Neural cell (in vitro differentiated cells): ENCODE results near the gene CRELD1. TPM values are rescaled to one million over a fixed set of nuclear protein-coding genes. Genes with fewer than 3 reads are reported as not detected.

Experiments used
- H2AFZ ChIP-seq: fragments of 200-600, 300-800 bp; sonication (generic), shearing (Covaris generic); 2 replicates; pipeline ENCODE4 v1.6.0; 2014; ENCODE audit warnings: low read depth, mild to moderate bottlenecking, antibody characterized with exemption, low read length, moderate library complexity
- H3F3A ChIP-seq: fragments of 200-600 bp; shearing (Covaris generic); 2 replicates; pipeline ENCODE4 v1.6.1; 2016; ENCODE audit warnings: mild to moderate bottlenecking, moderate library complexity, mixed read lengths, antibody characterized with exemption, low read length; ENCODE audit not compliant: insufficient read depth, poor library complexity, severe bottlenecking
- H3K27ac ChIP-seq: fragments of 200-600, 300-800 bp; sonication (generic), shearing (Covaris generic); 2 replicates; pipeline ENCODE4 v1.5.1; 2014; ENCODE audit warnings: mild to moderate bottlenecking, low read length, moderate library complexity
- H3K27me3 ChIP-seq: fragments of 300-800, 200-600 bp; sonication (generic), shearing (Covaris generic); 2 replicates; pipeline ENCODE4 v1.6.0; 2014; ENCODE audit warnings: mild to moderate bottlenecking, low read depth, low read length, moderate library complexity; ENCODE audit not compliant: insufficient read depth
- H3K36me3 ChIP-seq: fragments of 300-800, 200-600 bp; sonication (generic), shearing (Covaris generic); 2 replicates; pipeline ENCODE4 v1.5.1; 2014; ENCODE audit warnings: mild to moderate bottlenecking, antibody characterized with exemption, low read length, moderate library complexity; ENCODE audit not compliant: insufficient read depth
- H3K4me2 ChIP-seq: fragments of 300-800, 200-600 bp; sonication (generic), shearing (Covaris generic); 2 replicates; pipeline ENCODE4 v1.6.0; 2014; ENCODE audit warnings: mild to moderate bottlenecking, low read length
- H3K4me3 ChIP-seq: fragments of 300-800, 200-600 bp; sonication (generic), shearing (Covaris generic); 2 replicates; pipeline ENCODE4 v1.5.1; 2014; ENCODE audit warnings: mild to moderate bottlenecking, low read length, moderate library complexity
- H3K79me2 ChIP-seq: fragments of 200-600 bp; shearing (Covaris generic); replicated peaks from 2 replicates; pipeline ENCODE4 v1.6.0; 2014; ENCODE audit warnings: mild to moderate bottlenecking, low read length, moderate library complexity; ENCODE audit not compliant: insufficient read depth
- H3K9ac ChIP-seq: fragments of 300-800, 200-600 bp; sonication (generic), shearing (Covaris generic); 2 replicates; pipeline ENCODE4 v1.6.1; 2016; ENCODE audit warnings: mild to moderate bottlenecking, low read length, mixed read lengths
- H3K9me2 ChIP-seq: fragments of 200-600 bp; shearing (Covaris generic); 2 replicates; pipeline ENCODE4 v1.6.1; 2016; ENCODE audit warnings: mild to moderate bottlenecking, low read length, mixed read lengths; ENCODE audit not compliant: insufficient read depth
- H3K9me3 ChIP-seq: fragments of 200-600, 300-800 bp; sonication (generic), shearing (Covaris generic); 2 replicates; pipeline ENCODE4 v1.6.1; 2016; ENCODE audit warnings: mild to moderate bottlenecking, mixed run types, low read length, moderate library complexity, mixed read lengths
- H4K20me1 ChIP-seq: fragments of 200-600 bp; shearing (Covaris generic); 2 replicates; pipeline ENCODE4 v1.6.1; 2016; ENCODE audit warnings: mild to moderate bottlenecking, mixed run types; ENCODE audit not compliant: insufficient read depth
- CTCF ChIP-seq: fragments of 450-650 bp; IDR thresholded peaks from 2 replicates; pipeline ENCODE4 v1.5.1; 2014; ENCODE audit warnings: antibody characterized with exemption, mild to moderate bottlenecking, moderate library complexity; ENCODE audit not compliant: poor library complexity, severe bottlenecking
- EP300 ChIP-seq: fragments of 450-650 bp; conservative IDR thresholded peaks from 2 replicates; pipeline ENCODE4 v1.6.1; 2014; ENCODE audit warnings: antibody characterized with exemption, mild to moderate bottlenecking, moderate library complexity; ENCODE audit not compliant: poor library complexity, severe bottlenecking
- EZH2 ChIP-seq: fragments of 200-600, 300-800 bp; shearing (Covaris generic), sonication (generic); IDR thresholded peaks from 2 replicates; pipeline ENCODE4 v1.6.1; 2014; ENCODE audit warnings: antibody characterized with exemption, low read length, borderline replicate concordance, mild to moderate bottlenecking; ENCODE audit not compliant: insufficient read depth, poor library complexity, severe bottlenecking
- MXI1 ChIP-seq: fragments of 450-650 bp; conservative IDR thresholded peaks from 2 replicates; pipeline ENCODE4 v1.6.1; 2014; ENCODE audit warnings: antibody characterized with exemption, mild to moderate bottlenecking; ENCODE audit not compliant: poor library complexity, severe bottlenecking
- POLR2AphosphoS5 ChIP-seq: IDR thresholded peaks from 2 replicates; pipeline ENCODE4 v1.6.1; 2012
- RAD21 ChIP-seq: fragments of 450-650 bp; conservative IDR thresholded peaks from 2 replicates; pipeline ENCODE4 v1.6.1; 2014; ENCODE audit warnings: antibody characterized with exemption, mild to moderate bottlenecking, moderate library complexity
- SMC3 ChIP-seq: fragments of 450-650 bp; conservative IDR thresholded peaks from 2 replicates; pipeline ENCODE4 v1.6.1; 2014; ENCODE audit warnings: antibody characterized with exemption, mild to moderate bottlenecking, moderate library complexity; ENCODE audit not compliant: poor library complexity
- TAF1 ChIP-seq: IDR thresholded peaks from 2 replicates; pipeline ENCODE4 v1.6.1; 2012; ENCODE audit warnings: low read depth
- polyA plus RNA-seq: library from polyadenylated mRNA; depleted of rRNA; stranded (reverse); fragments of >200 nt; gene quantifications from 2 replicates; pipeline ENCODE4 v1.2.3, GENCODE V29; 2014
- TF ChIP-seq, protein P1 (sequence below): IDR thresholded peaks from 2 replicates; pipeline ENCODE4 v1.6.1; 2012; ENCODE audit warnings: borderline replicate concordance

CRELD1 gene
- polyA plus RNA-seq, 1 donor from 2014 or later = 48.9 TPM

- Histone ChIP-seq H3K9me3 (no peaks in the 10 kb centered on the region), H3K9ac (no peak overlapping the region), H3F3A (no peaks in the 10 kb centered on the region), H3K36me3 (no peaks in the 10 kb centered on the region), H4K20me1 (no peaks in the 10 kb centered on the region), H3K27ac (no peak overlapping the region), H3K4me2 (no peak overlapping the region), H3K9me2 (no peaks in the 10 kb centered on the region), H3K4me3 (no peak overlapping the region), H3K27me3 (no peaks in the 10 kb centered on the region), H3K79me2 (no peaks in the 10 kb centered on the region), H2AFZ (no peak overlapping the region)
- TF ChIP-seq EP300 = no peak
- TF ChIP-seq SMC3 = no peak
- no peak for TF ChIP-seq CTCF
- no peak for TF ChIP-seq RAD21
- TF ChIP-seq MXI1 = no peak
- TF ChIP-seq, protein P1, sequence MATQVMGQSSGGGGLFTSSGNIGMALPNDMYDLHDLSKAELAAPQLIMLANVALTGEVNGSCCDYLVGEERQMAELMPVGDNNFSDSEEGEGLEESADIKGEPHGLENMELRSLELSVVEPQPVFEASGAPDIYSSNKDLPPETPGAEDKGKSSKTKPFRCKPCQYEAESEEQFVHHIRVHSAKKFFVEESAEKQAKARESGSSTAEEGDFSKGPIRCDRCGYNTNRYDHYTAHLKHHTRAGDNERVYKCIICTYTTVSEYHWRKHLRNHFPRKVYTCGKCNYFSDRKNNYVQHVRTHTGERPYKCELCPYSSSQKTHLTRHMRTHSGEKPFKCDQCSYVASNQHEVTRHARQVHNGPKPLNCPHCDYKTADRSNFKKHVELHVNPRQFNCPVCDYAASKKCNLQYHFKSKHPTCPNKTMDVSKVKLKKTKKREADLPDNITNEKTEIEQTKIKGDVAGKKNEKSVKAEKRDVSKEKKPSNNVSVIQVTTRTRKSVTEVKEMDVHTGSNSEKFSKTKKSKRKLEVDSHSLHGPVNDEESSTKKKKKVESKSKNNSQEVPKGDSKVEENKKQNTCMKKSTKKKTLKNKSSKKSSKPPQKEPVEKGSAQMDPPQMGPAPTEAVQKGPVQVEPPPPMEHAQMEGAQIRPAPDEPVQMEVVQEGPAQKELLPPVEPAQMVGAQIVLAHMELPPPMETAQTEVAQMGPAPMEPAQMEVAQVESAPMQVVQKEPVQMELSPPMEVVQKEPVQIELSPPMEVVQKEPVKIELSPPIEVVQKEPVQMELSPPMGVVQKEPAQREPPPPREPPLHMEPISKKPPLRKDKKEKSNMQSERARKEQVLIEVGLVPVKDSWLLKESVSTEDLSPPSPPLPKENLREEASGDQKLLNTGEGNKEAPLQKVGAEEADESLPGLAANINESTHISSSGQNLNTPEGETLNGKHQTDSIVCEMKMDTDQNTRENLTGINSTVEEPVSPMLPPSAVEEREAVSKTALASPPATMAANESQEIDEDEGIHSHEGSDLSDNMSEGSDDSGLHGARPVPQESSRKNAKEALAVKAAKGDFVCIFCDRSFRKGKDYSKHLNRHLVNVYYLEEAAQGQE = no peak
- no peak for TF ChIP-seq EZH2
- no peak for TF ChIP-seq TAF1
- TF ChIP-seq POLR2AphosphoS5 = no peak
These were observed 22.1 kb downstream of the CRELD1 start for GRCh38 chr3:9955611-9956352.

DNA sequence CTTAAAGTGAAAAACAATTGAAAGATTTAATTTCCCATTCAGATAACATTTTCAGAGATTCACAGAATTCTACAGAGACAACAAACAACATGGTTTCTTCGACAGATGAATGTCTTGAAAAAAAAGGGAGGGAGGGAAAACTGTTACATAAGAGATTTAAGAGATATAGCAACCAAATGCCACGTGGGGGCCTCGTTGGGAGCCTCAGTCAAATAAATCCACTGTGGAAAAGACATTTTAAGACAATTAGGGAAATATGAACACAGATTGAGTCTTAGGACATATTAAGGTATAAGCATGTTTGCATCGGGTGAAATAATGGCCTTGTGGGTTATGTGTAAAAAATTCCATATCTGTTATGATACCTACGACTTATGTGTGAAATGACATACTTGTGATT lies 23.6 kb downstream of the CRELD1 start:
- TF ChIP-seq CTCF (peak; percentile 23), EZH2 (no peak), EP300 (no peak)
- no peaks in the 10 kb centered on the region for H3K9me2 ChIP-seq
- no peak overlapping the region for H3K27ac ChIP-seq

More for the DNA sequence above, 23.6 kb downstream of the CRELD1 start:
- Histone ChIP-seq H3F3A (no peaks in the 10 kb centered on the region), H3K9ac (no peak overlapping the region), H3K4me2 (no peak overlapping the region), H3K36me3 (no peaks in the 10 kb centered on the region), H2AFZ (no peak overlapping the region), H3K27me3 (no peaks in the 10 kb centered on the region), H3K79me2 (no peaks in the 10 kb centered on the region), H3K9me3 (no peaks in the 10 kb centered on the region), H4K20me1 (no peaks in the 10 kb centered on the region), H3K4me3 (no peak overlapping the region)
